NCI-H1092 (cell line): ENCODE results near the gene PRSS8.

Experiments used
- DNase-seq: peaks from one replicate; lab custom pipeline; 2025; lab: John Stamatoyannopoulos, UW

Gene PRSS8

DNA sequence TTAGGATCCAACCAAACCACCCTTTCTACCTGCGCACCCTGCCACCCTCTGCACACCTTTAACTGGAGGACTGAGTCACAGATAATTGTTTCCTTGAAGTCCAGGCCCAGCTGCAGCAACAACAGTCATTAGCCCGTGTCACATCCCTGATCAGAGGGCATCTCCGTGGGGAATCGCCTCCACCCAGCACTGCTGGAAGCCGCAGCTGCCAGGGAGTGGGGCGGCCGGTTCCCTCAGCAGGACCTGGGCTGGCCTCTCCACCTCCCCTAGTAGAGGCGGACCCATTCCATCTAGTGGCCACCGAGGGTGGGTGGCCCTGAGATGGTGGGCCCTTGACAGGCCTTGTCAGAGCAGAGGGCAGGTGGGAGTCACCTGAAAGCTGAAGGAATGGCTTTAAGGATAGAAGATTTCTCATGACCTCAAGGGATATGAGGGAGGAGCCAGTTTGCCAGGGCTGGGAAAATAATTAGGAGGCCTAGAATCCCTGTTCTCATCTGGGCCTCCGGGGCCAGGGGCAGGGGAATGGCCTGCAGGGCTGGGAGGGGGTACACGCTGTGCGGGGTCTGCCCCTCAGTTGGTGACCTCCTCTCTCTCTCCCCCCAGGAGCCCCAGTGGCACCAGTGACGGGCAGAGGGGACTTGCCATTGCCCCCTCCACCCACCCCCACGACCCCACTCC, 53.0 kb downstream of the PRSS8 start:
- DNase-seq = no peak
